HepG2 (cell line): ENCODE data around the gene FAM20A.

Source experiments
- EP300 ChIP-seq, 3 experiments: sonication (generic) in 1 of 3; formaldehyde crosslinking in 1 of 3; IDR thresholded peaks; 2 replicates each; pipeline versions ENCODE4 v1.5.1 to v1.6.1; 2011 to 2020; ENCODE audit warnings: low read depth in 2 of 3, low read length in 2 of 3, borderline replicate concordance in 1 of 3, improper control_type of control experiment in 1 of 3, mild to moderate bottlenecking in 1 of 3, missing genetic modification reagents in 1 of 3, moderate library complexity in 1 of 3
- MAFK ChIP-seq, 2 experiments: IDR thresholded peaks in 1 of 2; conservative IDR thresholded peaks in 1 of 2; 2 replicates each; pipeline ENCODE4 v1.6.1; 2011; ENCODE audit warnings: improper control_type of control experiment in 2 of 2, low read length in 2 of 2
- POLR2G ChIP-seq: fragments of 200-400 bp; formaldehyde crosslinking; IDR thresholded peaks from 2 replicates; pipeline ENCODE4 v1.6.1; 2018; ENCODE audit warnings: mild to moderate bottlenecking, low read depth, low read length, moderate library complexity
- ZC3H13 ChIP-seq: sonication (generic); formaldehyde crosslinking; IDR thresholded peaks from 2 replicates; pipeline ENCODE4 v1.8.1; 2023; ENCODE audit warnings: mild to moderate bottlenecking, missing genetic modification reagents, moderate library complexity
- ZNF83 ChIP-seq: sonication (generic); formaldehyde crosslinking; IDR thresholded peaks from 2 replicates; pipeline ENCODE4 v1.4.0; 2020; ENCODE audit warnings: missing genetic modification reagents, mild to moderate bottlenecking, borderline replicate concordance
- TF ChIP-seq, protein P1 (sequence below): sonication (generic); formaldehyde crosslinking; IDR thresholded peaks from 2 replicates; pipeline ENCODE4 v1.5.0; 2020; ENCODE audit warnings: mild to moderate bottlenecking, missing genetic modification reagents, moderate library complexity
- TF ChIP-seq, protein P2 (sequence below): IDR thresholded peaks from 2 replicates; pipeline ENCODE4 v1.6.1; 2012; ENCODE audit warnings: inconsistent platforms

DNA sequence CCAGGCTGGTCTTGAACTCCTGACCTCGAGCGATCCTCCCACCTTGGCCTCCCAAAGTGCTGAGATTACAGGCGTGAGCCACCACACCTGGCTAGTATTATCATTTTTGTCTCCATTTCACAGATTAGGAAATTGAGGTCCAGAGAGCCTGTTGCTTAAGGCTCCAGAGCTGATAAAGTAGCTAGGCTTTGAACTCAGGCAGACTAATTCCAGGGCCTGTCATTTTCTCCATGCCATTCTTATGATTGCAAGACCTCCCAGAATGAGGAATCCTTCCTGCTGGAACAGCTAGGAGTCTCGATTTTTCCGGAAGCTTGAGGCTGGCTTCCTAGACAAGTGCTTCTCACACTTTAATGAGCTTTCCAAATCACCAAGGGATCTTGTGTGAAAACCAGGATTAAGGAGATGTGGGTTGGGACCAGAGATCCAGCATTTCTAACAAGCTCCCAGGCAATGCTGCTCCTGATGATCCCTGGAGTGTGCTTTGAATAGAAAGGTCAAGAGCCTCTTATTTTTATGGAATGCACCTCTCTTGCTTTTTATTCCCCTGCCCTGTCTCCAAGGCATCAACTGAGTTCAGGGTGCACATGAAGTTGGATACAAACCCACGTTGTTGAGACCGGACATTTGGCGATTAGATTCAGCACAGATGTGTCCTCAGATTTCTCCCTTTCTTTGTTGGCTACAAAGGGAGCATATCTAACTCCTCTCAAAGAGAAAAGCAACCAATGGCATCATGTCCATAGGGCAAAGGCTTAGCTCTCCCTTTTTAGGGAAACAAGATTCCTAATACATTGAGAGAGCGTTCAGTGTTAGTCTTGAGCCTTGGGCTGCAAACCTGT, 40.3 kb upstream of the FAM20A start:
- TF ChIP-seq EP300 (IDR thresholded peaks at IDR 0.05; ENCODE audit: low read depth in 2 of 2, low read length in 2 of 2): no peak
- TF ChIP-seq EP300 (CRISPR knock-in tag; IDR thresholded peaks at IDR 0.05; ENCODE audit: borderline replicate concordance): no peak
- TF ChIP-seq, protein P1, sequence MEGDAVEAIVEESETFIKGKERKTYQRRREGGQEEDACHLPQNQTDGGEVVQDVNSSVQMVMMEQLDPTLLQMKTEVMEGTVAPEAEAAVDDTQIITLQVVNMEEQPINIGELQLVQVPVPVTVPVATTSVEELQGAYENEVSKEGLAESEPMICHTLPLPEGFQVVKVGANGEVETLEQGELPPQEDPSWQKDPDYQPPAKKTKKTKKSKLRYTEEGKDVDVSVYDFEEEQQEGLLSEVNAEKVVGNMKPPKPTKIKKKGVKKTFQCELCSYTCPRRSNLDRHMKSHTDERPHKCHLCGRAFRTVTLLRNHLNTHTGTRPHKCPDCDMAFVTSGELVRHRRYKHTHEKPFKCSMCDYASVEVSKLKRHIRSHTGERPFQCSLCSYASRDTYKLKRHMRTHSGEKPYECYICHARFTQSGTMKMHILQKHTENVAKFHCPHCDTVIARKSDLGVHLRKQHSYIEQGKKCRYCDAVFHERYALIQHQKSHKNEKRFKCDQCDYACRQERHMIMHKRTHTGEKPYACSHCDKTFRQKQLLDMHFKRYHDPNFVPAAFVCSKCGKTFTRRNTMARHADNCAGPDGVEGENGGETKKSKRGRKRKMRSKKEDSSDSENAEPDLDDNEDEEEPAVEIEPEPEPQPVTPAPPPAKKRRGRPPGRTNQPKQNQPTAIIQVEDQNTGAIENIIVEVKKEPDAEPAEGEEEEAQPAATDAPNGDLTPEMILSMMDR (CRISPR knock-in tag): no peak
- TF ChIP-seq, protein P2, sequence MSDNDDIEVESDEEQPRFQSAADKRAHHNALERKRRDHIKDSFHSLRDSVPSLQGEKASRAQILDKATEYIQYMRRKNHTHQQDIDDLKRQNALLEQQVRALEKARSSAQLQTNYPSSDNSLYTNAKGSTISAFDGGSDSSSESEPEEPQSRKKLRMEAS: no peak
- TF ChIP-seq MAFK (conservative IDR thresholded peaks at IDR 0.05 in 1 of 2, IDR thresholded peaks at IDR 0.05 in 1 of 2; ENCODE audit: low read length in 2 of 2): no peak
- no peak for TF ChIP-seq ZC3H13 (CRISPR knock-in tag)
- TF ChIP-seq ZNF83 (CRISPR knock-in tag): no peak
- TF ChIP-seq POLR2G: no peak
